Lower leg skin (tissue), 3 donors: ENCODE measurements around the gene ZNF773.
"Not testable (repeated sequence)": the region's sequence is repeated elsewhere in the genome, so short reads cannot be mapped to it uniquely, and the experiment has no call there.

Experiments used
- POLR2A ChIP-seq, 2 donors: fragments of 450-650 bp; IDR thresholded peaks; one replicate each; pipeline ENCODE4 v1.6.1; 2016 to 2017; ENCODE audit warnings: antibody characterized with exemption in 2 of 2, mild to moderate bottlenecking in 1 of 2, moderate library complexity in 1 of 2
- TF ChIP-seq, protein P1 (sequence below), 3 donors: fragments of 450-650 bp; IDR thresholded peaks; one replicate each; pipeline ENCODE4 v1.5.1; 2016; ENCODE audit warnings: antibody characterized with exemption in 3 of 3, mild to moderate bottlenecking in 3 of 3, moderate library complexity in 2 of 3

DNA sequence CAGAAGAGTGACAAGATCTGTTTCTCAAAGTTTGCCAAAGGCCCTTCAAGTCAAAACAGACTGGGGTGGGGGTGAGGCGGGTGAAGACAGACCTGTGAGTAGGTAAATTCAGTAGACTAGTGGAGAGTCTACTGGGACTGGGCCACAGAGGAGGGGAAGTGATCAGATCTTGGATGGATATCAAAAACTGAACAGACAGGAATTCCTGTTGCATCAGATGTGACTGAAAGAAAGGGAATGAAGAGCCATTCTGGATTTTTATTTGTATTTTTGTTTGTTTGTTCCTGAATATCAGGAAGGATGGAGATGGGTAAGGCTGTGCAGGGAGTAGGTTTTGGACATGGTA lies 11.5 kb upstream of the ZNF773 start:
- TF ChIP-seq, protein P1, sequence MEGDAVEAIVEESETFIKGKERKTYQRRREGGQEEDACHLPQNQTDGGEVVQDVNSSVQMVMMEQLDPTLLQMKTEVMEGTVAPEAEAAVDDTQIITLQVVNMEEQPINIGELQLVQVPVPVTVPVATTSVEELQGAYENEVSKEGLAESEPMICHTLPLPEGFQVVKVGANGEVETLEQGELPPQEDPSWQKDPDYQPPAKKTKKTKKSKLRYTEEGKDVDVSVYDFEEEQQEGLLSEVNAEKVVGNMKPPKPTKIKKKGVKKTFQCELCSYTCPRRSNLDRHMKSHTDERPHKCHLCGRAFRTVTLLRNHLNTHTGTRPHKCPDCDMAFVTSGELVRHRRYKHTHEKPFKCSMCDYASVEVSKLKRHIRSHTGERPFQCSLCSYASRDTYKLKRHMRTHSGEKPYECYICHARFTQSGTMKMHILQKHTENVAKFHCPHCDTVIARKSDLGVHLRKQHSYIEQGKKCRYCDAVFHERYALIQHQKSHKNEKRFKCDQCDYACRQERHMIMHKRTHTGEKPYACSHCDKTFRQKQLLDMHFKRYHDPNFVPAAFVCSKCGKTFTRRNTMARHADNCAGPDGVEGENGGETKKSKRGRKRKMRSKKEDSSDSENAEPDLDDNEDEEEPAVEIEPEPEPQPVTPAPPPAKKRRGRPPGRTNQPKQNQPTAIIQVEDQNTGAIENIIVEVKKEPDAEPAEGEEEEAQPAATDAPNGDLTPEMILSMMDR (IDR thresholded peaks at IDR 0.05): not testable (repeated sequence)
- not testable (repeated sequence) for TF ChIP-seq POLR2A (IDR thresholded peaks at IDR 0.05)
